ENCODE results near the gene PEAR1. TPM values are rescaled to one million over a fixed set of nuclear protein-coding genes. Genes with fewer than 3 reads are reported as not detected.

PEAR1 gene
- total and polyA plus RNA-seq, 2 of the 4 experiments (the other 2 are of a cell fraction), result 2.0 to 44.4 TPM

DNA sequence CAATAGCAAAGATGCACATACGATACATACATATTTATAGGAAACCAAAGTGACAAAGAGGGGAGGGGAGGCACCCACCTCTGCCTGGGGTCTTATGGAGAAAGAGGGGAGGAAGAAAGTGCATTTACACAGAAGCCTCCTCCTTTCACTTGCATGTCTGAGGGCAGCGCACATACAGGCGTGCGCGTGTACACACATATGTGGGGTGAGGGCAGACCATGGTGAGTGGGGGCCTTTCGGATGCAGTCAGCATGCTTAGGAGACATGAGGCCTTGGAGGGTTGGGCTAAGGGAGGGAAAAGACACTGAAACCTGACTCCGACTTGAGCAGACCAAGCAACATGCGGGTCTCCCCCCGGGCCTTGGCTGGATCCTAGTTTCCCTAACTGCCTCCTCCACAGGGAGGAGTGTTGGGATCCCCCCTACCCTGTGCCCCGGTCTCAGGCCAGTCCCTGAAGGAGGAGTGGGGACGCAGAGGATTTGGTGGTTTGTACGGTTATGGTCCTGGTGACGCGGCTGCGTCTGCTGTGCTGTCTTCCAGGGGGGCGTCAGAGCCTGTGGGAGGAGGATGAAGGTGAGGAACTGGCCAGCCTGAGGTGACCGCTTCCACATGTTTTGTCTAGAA, 42.1 kb downstream of the PEAR1 start:
- Histone ChIP-seq H3K9me1 (ENCODE audit: insufficient read depth, low read length) (no peaks in the 10 kb centered on the region), H3K18ac (ENCODE audit: low read depth, low read length) (no peak overlapping the region), H4K8ac (ENCODE audit: low read depth in 2 of 2, low read length in 2 of 2) (no peak overlapping the region), H3K9ac (ENCODE audit: low read depth, low read length) (no peak overlapping the region), H2AK9ac (replicated peaks; ENCODE audit: low read depth, low read length, poor library complexity) (peak overlapping the region; percentile 46), H3K4me3 (ENCODE audit: insufficient read depth, low read depth, low read length) (no peak overlapping the region), H2BK20ac (ENCODE audit: low read depth, low read length) (no peak overlapping the region), H3K36me3 (ENCODE audit: control insufficient read depth, insufficient read depth, low read length) (peaks cover 45% of the 10 kb centered on the region), H4K5ac (ENCODE audit: low read depth, low read length) (no peak overlapping the region), H4K20me1 (ENCODE audit: insufficient read depth, low read length) (no peaks in the 10 kb centered on the region; the same call in 1 of the 2 replicates), H3K9me3 (ENCODE audit: control insufficient read depth, insufficient read depth, low read length) (no peaks in the 10 kb centered on the region), H2BK5ac (ENCODE audit: low read depth, low read length, poor library complexity, severe bottlenecking) (no peak overlapping the region), H4K91ac (ENCODE audit: insufficient read depth, low read depth, low read length) (no peak overlapping the region), H3K27ac (ENCODE audit: insufficient read depth, low read length) (no peak overlapping the region), H3K14ac (replicated peaks; ENCODE audit: low read depth, low read length) (no peak overlapping the region), H3K4me1 (ENCODE audit: control insufficient read depth, insufficient read depth, low read length) (no peaks in the 10 kb centered on the region), H2BK120ac (ENCODE audit: low read depth, low read length) (no peak overlapping the region), H3K4ac (ENCODE audit: low read depth, low read length) (no peak overlapping the region), H2AFZ (replicated peaks; ENCODE audit: low read length, poor library complexity) (no peak overlapping the region), H3K27me3 (ENCODE audit: control insufficient read depth, insufficient read depth, low read length) (peaks cover under 1% of the 10 kb centered on the region; the same call in 1 of the 2 replicates), H3K79me1 (ENCODE audit: low read depth in 1 of 2, low read length in 2 of 2) (no peaks in the 10 kb centered on the region), H3K56ac (ENCODE audit: extremely low read depth, insufficient read depth, low read length) (no peak overlapping the region), H2AK5ac (ENCODE audit: low read depth, low read length) (no peak overlapping the region), H2BK15ac (ENCODE audit: low read depth, low read length) (no peak overlapping the region), H3K23ac (ENCODE audit: low read depth, low read length) (no peak overlapping the region), H3K4me2 (ENCODE audit: low read depth, low read length) (no peak overlapping the region)
- WGBS, 2 experiments (ENCODE audit: extremely low coverage in 2 of 2, insufficient read length in 1 of 2), result no CpG with 5 or more reads among the region's 17 CpGs
- POLR2A ChIA-PET (ENCODE audit: unreplicated experiment), result no interaction called here
- BruUV-seq (replicated peaks), result no TSS peak
- no peak for TF ChIP-seq ELK1 (IDR thresholded peaks at IDR 0.05; ENCODE audit: borderline replicate concordance, low read depth, low read length)
- TF ChIP-seq RFX5 (IDR thresholded peaks at IDR 0.05; ENCODE audit: low read depth, low read length), result no peak
- no peak for TF ChIP-seq RAD21 (IDR thresholded peaks at IDR 0.05; ENCODE audit: low read length)
- TF ChIP-seq RCOR1 (IDR thresholded peaks at IDR 0.05; ENCODE audit: insufficient replicate concordance, low read length), result no peak
- TF ChIP-seq BHLHE40 (IDR thresholded peaks at IDR 0.05; ENCODE audit: low read depth, low read length), result no peak
- TF ChIP-seq, protein P1, sequence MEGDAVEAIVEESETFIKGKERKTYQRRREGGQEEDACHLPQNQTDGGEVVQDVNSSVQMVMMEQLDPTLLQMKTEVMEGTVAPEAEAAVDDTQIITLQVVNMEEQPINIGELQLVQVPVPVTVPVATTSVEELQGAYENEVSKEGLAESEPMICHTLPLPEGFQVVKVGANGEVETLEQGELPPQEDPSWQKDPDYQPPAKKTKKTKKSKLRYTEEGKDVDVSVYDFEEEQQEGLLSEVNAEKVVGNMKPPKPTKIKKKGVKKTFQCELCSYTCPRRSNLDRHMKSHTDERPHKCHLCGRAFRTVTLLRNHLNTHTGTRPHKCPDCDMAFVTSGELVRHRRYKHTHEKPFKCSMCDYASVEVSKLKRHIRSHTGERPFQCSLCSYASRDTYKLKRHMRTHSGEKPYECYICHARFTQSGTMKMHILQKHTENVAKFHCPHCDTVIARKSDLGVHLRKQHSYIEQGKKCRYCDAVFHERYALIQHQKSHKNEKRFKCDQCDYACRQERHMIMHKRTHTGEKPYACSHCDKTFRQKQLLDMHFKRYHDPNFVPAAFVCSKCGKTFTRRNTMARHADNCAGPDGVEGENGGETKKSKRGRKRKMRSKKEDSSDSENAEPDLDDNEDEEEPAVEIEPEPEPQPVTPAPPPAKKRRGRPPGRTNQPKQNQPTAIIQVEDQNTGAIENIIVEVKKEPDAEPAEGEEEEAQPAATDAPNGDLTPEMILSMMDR (conservative IDR thresholded peaks at IDR 0.05; ENCODE audit: low read depth, low read length), result no peak
- TF ChIP-seq MXI1 (IDR thresholded peaks at IDR 0.05; ENCODE audit: borderline replicate concordance, low read depth, low read length), result no peak
- TF ChIP-seq USF2 (IDR thresholded peaks at IDR 0.05; ENCODE audit: low read depth, low read length), result no peak
- TF ChIP-seq MAFK (IDR thresholded peaks at IDR 0.05; ENCODE audit: low read depth, low read length), result no peak
- no peak for TF ChIP-seq NFE2L2 (IDR thresholded peaks at IDR 0.05; ENCODE audit: low read depth, low read length)
- no peak for TF ChIP-seq MAZ (IDR thresholded peaks at IDR 0.05; ENCODE audit: borderline replicate concordance, low read depth, low read length)
- no peak for TF ChIP-seq SMC3 (IDR thresholded peaks at IDR 0.05; ENCODE audit: low read depth, low read length)
- no peak for TF ChIP-seq CEBPB (IDR thresholded peaks at IDR 0.05; ENCODE audit: low read depth, low read length)
- TF ChIP-seq CHD1 (IDR thresholded peaks at IDR 0.05; ENCODE audit: low read depth, low read length), result no peak
- TF ChIP-seq POLR2A (IDR thresholded peaks at IDR 0.05; ENCODE audit: low read depth, low read length), result no peak
- no peak for TF ChIP-seq FOS (IDR thresholded peaks at IDR 0.05; ENCODE audit: low read depth, low read length)
- dilution Hi-C loops (cut with HindIII; ENCODE audit: low sequenced_read_pairs, unreplicated experiment) (no loop called here), intact Hi-C loops (cut with micrococcal nuclease) (no loop called here), in situ Hi-C loops (cut with MboI; ENCODE audit: low sequenced_read_pairs) (no loop called here)
- CTCF ChIA-PET, result no interaction called here
- ATAC-seq (ENCODE audit: low read depth) (no peak), DNase-seq (no peak)

Measured in IMR-90 (cell line).